ENCODE data around the gene DGCR2. TPM values are rescaled to one million over a fixed set of nuclear protein-coding genes. Genes with fewer than 3 reads are reported as not detected.

Gene DGCR2
- total and polyA plus RNA-seq, 2 donors (not counting 1 experiment from before 2014, with no cell fraction given), result 34.3 to 39.5 TPM

DNA sequence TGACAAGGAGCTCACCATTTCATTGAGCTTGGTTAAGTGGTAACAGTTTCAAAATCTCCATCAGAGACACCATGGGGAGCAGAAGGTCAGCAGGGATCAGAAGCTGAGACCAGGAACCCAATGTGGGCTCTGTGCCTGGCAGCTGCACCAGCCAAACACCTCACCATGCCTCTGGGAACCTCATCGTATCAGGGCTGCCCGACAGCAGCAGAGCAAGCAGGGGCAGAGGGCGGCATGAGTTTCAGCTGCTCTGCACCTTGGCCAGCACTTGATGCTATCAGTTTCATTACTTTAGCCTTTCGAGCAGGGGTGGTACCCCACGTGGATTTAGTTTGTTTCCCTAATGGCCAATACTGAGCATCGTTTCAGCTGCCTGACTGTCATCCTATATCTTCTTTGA is 77.8 kb downstream of the DGCR2 start:
- Histone ChIP-seq H3K9ac (ENCODE audit: insufficient read depth, low read length) (no peak overlapping the region), H3K9me3 (ENCODE audit: control insufficient read depth, insufficient read depth, low read depth, low read length) (no peaks in the 10 kb centered on the region), H3K4me1 (ENCODE audit: control insufficient read depth, extremely low read depth, insufficient read depth, low read length) (no peaks in the 10 kb centered on the region), H3K36me3 (ENCODE audit: control insufficient read depth, insufficient read depth, low read length) (peaks cover 20% of the 10 kb centered on the region), H3K27me3 (ENCODE audit: control insufficient read depth, insufficient read depth, low read length) (no peaks in the 10 kb centered on the region), H2AFZ (ENCODE audit: low read length) (no peak overlapping the region), H3K27ac (ENCODE audit: insufficient read depth, low read length) (no peak overlapping the region), H3K79me2 (ENCODE audit: control insufficient read depth, insufficient read depth, low read length) (no peaks in the 10 kb centered on the region), H3K4me2 (ENCODE audit: extremely low read depth, insufficient read depth, low read length) (no peak overlapping the region), H3K4me3 (replicated peaks in 1 of 4; ENCODE audit: control extremely low read depth in 1 of 4, insufficient read depth in 1 of 4, low read depth in 3 of 4, low read length in 4 of 4) (no peak overlapping the region), H4K20me1 (ENCODE audit: control insufficient read depth, extremely low read depth, insufficient read depth, low read length) (no peaks in the 10 kb centered on the region)
- TF ChIP-seq EZH2 (IDR thresholded peaks at IDR 0.05; ENCODE audit: low read length, missing control alignments) (no peak), CTCF (conservative IDR thresholded peaks at IDR 0.05 in 1 of 2, IDR thresholded peaks at IDR 0.05 in 1 of 2; ENCODE audit: low read depth in 1 of 2, low read length in 2 of 2) (no peak)
- DNase-seq (ENCODE audit: low read depth in 2 of 2), result no peak

- Histone ChIP-seq H3K9me3 (ENCODE audit: control insufficient read depth, insufficient read depth, low read depth, low read length) (no peaks in the 10 kb centered on the region), H3K36me3 (ENCODE audit: control insufficient read depth, insufficient read depth, low read length) (peaks cover 20% of the 10 kb centered on the region), H3K4me1 (ENCODE audit: control insufficient read depth, extremely low read depth, insufficient read depth, low read length) (no peaks in the 10 kb centered on the region), H3K4me3 (replicated peaks in 1 of 4; ENCODE audit: control extremely low read depth in 1 of 4, insufficient read depth in 1 of 4, low read depth in 3 of 4, low read length in 4 of 4) (no peak overlapping the region), H3K79me2 (ENCODE audit: control insufficient read depth, insufficient read depth, low read length) (no peaks in the 10 kb centered on the region), H2AFZ (ENCODE audit: low read length) (no peak overlapping the region), H4K20me1 (ENCODE audit: control insufficient read depth, extremely low read depth, insufficient read depth, low read length) (no peaks in the 10 kb centered on the region), H3K27me3 (ENCODE audit: control insufficient read depth, insufficient read depth, low read length) (no peaks in the 10 kb centered on the region), H3K9ac (ENCODE audit: insufficient read depth, low read length) (no peak overlapping the region), H3K27ac (ENCODE audit: insufficient read depth, low read length) (no peak overlapping the region), H3K4me2 (ENCODE audit: extremely low read depth, insufficient read depth, low read length) (no peak overlapping the region)
- peak in 1 of 2 donors; percentile 15 for DNase-seq (ENCODE audit: low read depth in 2 of 2)
- TF ChIP-seq EZH2 (IDR thresholded peaks at IDR 0.05; ENCODE audit: low read length, missing control alignments) (no peak), CTCF (conservative IDR thresholded peaks at IDR 0.05 in 1 of 2, IDR thresholded peaks at IDR 0.05 in 1 of 2; ENCODE audit: low read depth in 1 of 2, low read length in 2 of 2) (no peak)
Measured at GRCh38 chr22:19043121-19044085, 78.8 kb downstream of the DGCR2 start.

GRCh38 chr22:19042285-19043120 is 79.7 kb downstream of the DGCR2 start:
- no peaks in the 10 kb centered on the region for H3K27me3 ChIP-seq (ENCODE audit: control insufficient read depth, insufficient read depth, low read length)
- no peaks in the 10 kb centered on the region for H3K9me3 ChIP-seq (ENCODE audit: control insufficient read depth, insufficient read depth, low read depth, low read length)
- TF ChIP-seq CTCF (conservative IDR thresholded peaks at IDR 0.05 in 1 of 2, IDR thresholded peaks at IDR 0.05 in 1 of 2; ENCODE audit: low read depth in 1 of 2, low read length in 2 of 2) (no peak), EZH2 (IDR thresholded peaks at IDR 0.05; ENCODE audit: low read length, missing control alignments) (no peak)
- H3K4me3 ChIP-seq (replicated peaks in 1 of 4; ENCODE audit: control extremely low read depth in 1 of 4, insufficient read depth in 1 of 4, low read depth in 3 of 4, low read length in 4 of 4), result no peak overlapping the region
- no peak overlapping the region for H2AFZ ChIP-seq (ENCODE audit: low read length)
- H3K27ac ChIP-seq (ENCODE audit: insufficient read depth, low read length), result no peak overlapping the region
- H4K20me1 ChIP-seq (ENCODE audit: control insufficient read depth, extremely low read depth, insufficient read depth, low read length), result no peaks in the 10 kb centered on the region
- peaks cover 16% of the 10 kb centered on the region for H3K36me3 ChIP-seq (ENCODE audit: control insufficient read depth, insufficient read depth, low read length)
- no peak for DNase-seq (ENCODE audit: low read depth in 2 of 2)
- H3K4me1 ChIP-seq (ENCODE audit: control insufficient read depth, extremely low read depth, insufficient read depth, low read length), result no peaks in the 10 kb centered on the region
- H3K9ac ChIP-seq (ENCODE audit: insufficient read depth, low read length), result no peak overlapping the region
- no peaks in the 10 kb centered on the region for H3K79me2 ChIP-seq (ENCODE audit: control insufficient read depth, insufficient read depth, low read length)
- no peak overlapping the region for H3K4me2 ChIP-seq (ENCODE audit: extremely low read depth, insufficient read depth, low read length)
